Spleen (tissue), 7 donors: ENCODE measurements around the gene OBSL1.
A peak's percentile ranks its signal among the peaks of the same experiment; 100 is the strongest.

Experiments
- POLR2A ChIP-seq, 3 donors: fragments of 450-650 bp; IDR thresholded peaks; one replicate each; pipeline ENCODE4 v1.5.1; 2017; ENCODE audit warnings: antibody characterized with exemption in 3 of 3, mild to moderate bottlenecking in 1 of 3
- POLR2AphosphoS5 ChIP-seq, 3 donors: sonication (generic); formaldehyde crosslinking; IDR thresholded peaks; one replicate each; pipeline ENCODE4 v1.5.1; 2017; ENCODE audit warnings: antibody characterized with exemption in 3 of 3
- TF ChIP-seq, protein P1 (sequence below), 11 experiments: fragments of 200-600 bp in 7 of 11; fragments of 450-650 bp in 4 of 11; sonication (generic) in 4 of 11; IDR thresholded peaks in 8 of 11; conservative IDR thresholded peaks in 3 of 11; 1 replicate in 7 of 11; 2 replicates in 4 of 11; pipeline versions ENCODE4 v1.4.0 to v1.8.0; 2016 to 2021; ENCODE audit warnings: antibody characterized with exemption in 11 of 11, inconsistent platforms in 4 of 11, mild to moderate bottlenecking in 1 of 11
- donor health status: DM: no; HTN: no; CAD: no; lungs with moderate emphysema.
- donor health status: DM: no; HTN: no; CAD: no.
- donor health status: DM: no; HTN: no; CAD: no.

- TF ChIP-seq, protein P1, sequence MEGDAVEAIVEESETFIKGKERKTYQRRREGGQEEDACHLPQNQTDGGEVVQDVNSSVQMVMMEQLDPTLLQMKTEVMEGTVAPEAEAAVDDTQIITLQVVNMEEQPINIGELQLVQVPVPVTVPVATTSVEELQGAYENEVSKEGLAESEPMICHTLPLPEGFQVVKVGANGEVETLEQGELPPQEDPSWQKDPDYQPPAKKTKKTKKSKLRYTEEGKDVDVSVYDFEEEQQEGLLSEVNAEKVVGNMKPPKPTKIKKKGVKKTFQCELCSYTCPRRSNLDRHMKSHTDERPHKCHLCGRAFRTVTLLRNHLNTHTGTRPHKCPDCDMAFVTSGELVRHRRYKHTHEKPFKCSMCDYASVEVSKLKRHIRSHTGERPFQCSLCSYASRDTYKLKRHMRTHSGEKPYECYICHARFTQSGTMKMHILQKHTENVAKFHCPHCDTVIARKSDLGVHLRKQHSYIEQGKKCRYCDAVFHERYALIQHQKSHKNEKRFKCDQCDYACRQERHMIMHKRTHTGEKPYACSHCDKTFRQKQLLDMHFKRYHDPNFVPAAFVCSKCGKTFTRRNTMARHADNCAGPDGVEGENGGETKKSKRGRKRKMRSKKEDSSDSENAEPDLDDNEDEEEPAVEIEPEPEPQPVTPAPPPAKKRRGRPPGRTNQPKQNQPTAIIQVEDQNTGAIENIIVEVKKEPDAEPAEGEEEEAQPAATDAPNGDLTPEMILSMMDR (IDR thresholded peaks at IDR 0.05 in 8 of 11, conservative IDR thresholded peaks at IDR 0.05 in 3 of 11) = peak; percentile 92 to 98 (median 94)
- TF ChIP-seq POLR2A (IDR thresholded peaks at IDR 0.05) = no peak
- TF ChIP-seq POLR2AphosphoS5 (IDR thresholded peaks at IDR 0.05) = peak in 2 of 3 donors; percentile 33 to 52
Observed at GRCh38 chr2:219530048-219530963, 41.0 kb downstream of the OBSL1 start.
